Activated CD8-positive, alpha-beta memory T cell treated with anti-CD3 and anti-CD28 coated beads for 4 hours (primary cell): ENCODE measurements around the gene DDX17.

Experiments
- DNase-seq, 2 donors: peaks; one replicate each; pipeline ENCODE4 v3.0.0-alpha.2; 2020; ENCODE audit warnings: low read depth in 2 of 2

DDX17 gene

GRCh38 chr22:38465673-38466490 lies 40.2 kb downstream of the DDX17 start:
- no peak for DNase-seq

- no peak for DNase-seq
Observed at GRCh38 chr22:38464992-38465672, 41.0 kb downstream of the DDX17 start.

GRCh38 chr22:38462960-38463784 lies 42.9 kb downstream of the DDX17 start:
- DNase-seq, result no peak

GRCh38 chr22:38461414-38462081 lies 44.6 kb downstream of the DDX17 start:
- DNase-seq, result no peak

- no peak for DNase-seq
Observed at GRCh38 chr22:38461057-38461413, 45.1 kb downstream of the DDX17 start.

GRCh38 chr22:38460426-38460840 lies 45.7 kb downstream of the DDX17 start:
- DNase-seq, result no peak

- no peak for DNase-seq
Observed at GRCh38 chr22:38456841-38457699, 49.0 kb downstream of the DDX17 start.

- no peak for DNase-seq
Observed at GRCh38 chr22:38456272-38456835, 49.8 kb downstream of the DDX17 start.

- no peak for DNase-seq
Observed at GRCh38 chr22:38455530-38456271, 50.4 kb downstream of the DDX17 start.

GRCh38 chr22:38455076-38455529 lies 51.0 kb downstream of the DDX17 start, which contains the start of gene KCNJ4:
TSS of gene KCNJ4 (minus strand) at chr22:38455199. CDS start at chr22:38428132, 27,067 bp downstream.
- DNase-seq, result no peak

GRCh38 chr22:38454353-38455075 lies 51.6 kb downstream of the DDX17 start:
- DNase-seq, result no peak

GRCh38 chr22:38453996-38454352 lies 52.1 kb downstream of the DDX17 start:
- no peak for DNase-seq

- no peak for DNase-seq
Observed at GRCh38 chr22:38453066-38453672, 52.9 kb downstream of the DDX17 start.

- DNase-seq, result no peak
Observed at GRCh38 chr22:38452373-38453065, 53.6 kb downstream of the DDX17 start.

- DNase-seq, result no peak
Observed at GRCh38 chr22:38451864-38452263, 54.2 kb downstream of the DDX17 start.

- DNase-seq, result no peak
Observed at GRCh38 chr22:38451404-38451803, 54.7 kb downstream of the DDX17 start.

GRCh38 chr22:38450234-38450797 lies 55.8 kb downstream of the DDX17 start:
- no peak for DNase-seq

GRCh38 chr22:38449776-38450175 lies 56.3 kb downstream of the DDX17 start:
- DNase-seq, result no peak
